ENCODE results near the gene MTMR6. TPM values are rescaled to one million over a fixed set of nuclear protein-coding genes. Genes with fewer than 3 reads are reported as not detected.

Gene MTMR6
- total RNA-seq, 2 donors from 2014 or later = 6.3 to 7.7 TPM

DNA sequence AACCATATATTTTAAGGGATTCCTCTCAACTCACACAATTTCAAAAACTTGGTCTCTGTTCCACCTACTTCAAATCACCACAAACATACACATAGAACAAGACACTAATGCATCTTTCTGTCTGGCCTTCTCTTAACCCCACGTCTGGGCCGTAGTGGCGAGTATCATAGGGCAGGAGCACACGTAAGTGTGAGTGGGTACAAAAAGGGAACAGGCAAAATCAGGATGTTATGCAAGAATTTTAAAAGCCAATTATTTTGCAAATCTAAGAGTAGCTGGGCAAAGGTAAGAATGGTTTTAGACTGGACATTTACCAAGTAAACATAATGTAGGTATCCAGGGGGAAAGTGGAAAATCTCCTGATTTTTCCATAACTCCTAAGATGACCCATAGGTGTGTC lies 35.1 kb downstream of the MTMR6 start:
- H3K27me3 ChIP-seq (ENCODE audit: control insufficient read depth, insufficient read depth, low read length, poor library complexity, severe bottlenecking) = no peaks in the 10 kb centered on the region
- Mint-ChIP-seq H3K27ac (no peak overlapping the region), H3K4me3 (no peak overlapping the region), H3K9me3 (no peaks in the 10 kb centered on the region), H3K36me3 (ENCODE audit: low read depth) (no peaks in the 10 kb centered on the region), H3K4me1 (no peaks in the 10 kb centered on the region), H3K27me3 (ENCODE audit: insufficient read depth) (no peaks in the 10 kb centered on the region)
- TF ChIP-seq, protein P1, sequence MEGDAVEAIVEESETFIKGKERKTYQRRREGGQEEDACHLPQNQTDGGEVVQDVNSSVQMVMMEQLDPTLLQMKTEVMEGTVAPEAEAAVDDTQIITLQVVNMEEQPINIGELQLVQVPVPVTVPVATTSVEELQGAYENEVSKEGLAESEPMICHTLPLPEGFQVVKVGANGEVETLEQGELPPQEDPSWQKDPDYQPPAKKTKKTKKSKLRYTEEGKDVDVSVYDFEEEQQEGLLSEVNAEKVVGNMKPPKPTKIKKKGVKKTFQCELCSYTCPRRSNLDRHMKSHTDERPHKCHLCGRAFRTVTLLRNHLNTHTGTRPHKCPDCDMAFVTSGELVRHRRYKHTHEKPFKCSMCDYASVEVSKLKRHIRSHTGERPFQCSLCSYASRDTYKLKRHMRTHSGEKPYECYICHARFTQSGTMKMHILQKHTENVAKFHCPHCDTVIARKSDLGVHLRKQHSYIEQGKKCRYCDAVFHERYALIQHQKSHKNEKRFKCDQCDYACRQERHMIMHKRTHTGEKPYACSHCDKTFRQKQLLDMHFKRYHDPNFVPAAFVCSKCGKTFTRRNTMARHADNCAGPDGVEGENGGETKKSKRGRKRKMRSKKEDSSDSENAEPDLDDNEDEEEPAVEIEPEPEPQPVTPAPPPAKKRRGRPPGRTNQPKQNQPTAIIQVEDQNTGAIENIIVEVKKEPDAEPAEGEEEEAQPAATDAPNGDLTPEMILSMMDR (conservative IDR thresholded peaks at IDR 0.05) = no peak
- DNase-seq = no peak
- H3K9me3 ChIP-seq (ENCODE audit: control insufficient read depth, low read length) = no peaks in the 10 kb centered on the region
- H3K4me1 ChIP-seq (ENCODE audit: control insufficient read depth, insufficient read depth, low read length) = no peaks in the 10 kb centered on the region
- 97 to 100% methylated on average over 4 of the region's 4 CpGs for WGBS, 2 experiments (ENCODE audit: insufficient coverage in 1 of 2, insufficient read length in 1 of 2)
- no peak overlapping the region for H3K9ac ChIP-seq (ENCODE audit: extremely low read depth, low read length, poor library complexity, severe bottlenecking)
- peaks cover 41% of the 10 kb centered on the region for H3K36me3 ChIP-seq (ENCODE audit: control insufficient read depth, insufficient read depth, low read length)
- no peak overlapping the region for H3K27ac ChIP-seq (ENCODE audit: low read depth, low read length)
- no peak overlapping the region for H3K4me3 ChIP-seq (ENCODE audit: low read length)

DNA sequence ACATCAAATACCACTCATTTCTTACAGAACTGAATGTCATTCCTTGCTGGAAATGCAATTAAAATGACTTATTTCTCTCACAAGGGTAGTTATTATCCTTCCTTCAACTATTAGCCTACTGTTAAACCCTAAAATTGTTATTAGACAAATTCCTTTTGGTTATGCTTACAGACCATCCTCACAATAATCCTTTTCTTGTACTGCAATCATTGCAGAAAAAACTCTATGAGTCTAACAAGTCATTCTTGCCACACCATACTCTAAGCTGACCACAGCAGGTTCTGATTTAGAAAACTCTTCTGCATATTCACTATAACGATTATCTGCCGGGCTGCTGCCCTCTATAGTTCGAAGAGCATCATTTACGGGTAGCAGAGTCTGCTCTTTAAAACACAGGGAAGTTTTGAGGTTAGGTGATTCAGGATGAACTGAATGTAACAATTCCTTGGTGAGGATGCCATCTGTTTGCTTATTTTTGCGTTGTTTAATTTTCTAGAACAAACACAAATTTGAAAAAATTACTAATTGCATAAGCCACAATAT lies 38.2 kb downstream of the MTMR6 start:
- H3K27ac Mint-ChIP-seq = no peak overlapping the region
- no peaks in the 10 kb centered on the region for H3K9me3 ChIP-seq (ENCODE audit: control insufficient read depth, low read length)
- no peak overlapping the region for H3K9ac ChIP-seq (ENCODE audit: extremely low read depth, low read length, poor library complexity, severe bottlenecking)
- H3K4me1 Mint-ChIP-seq = no peaks in the 10 kb centered on the region
- DNase-seq = peak; percentile 56
- H3K27ac ChIP-seq (ENCODE audit: low read depth, low read length) = no peak overlapping the region
- whole genome bisulfite sequencing, 2 experiments (ENCODE audit: insufficient coverage in 1 of 2, insufficient read length in 1 of 2) = 40% methylated on average over 4 of the region's 5 CpGs; no CpG with 5 or more reads in 1 of the 2 experiments
- H3K27me3 ChIP-seq (ENCODE audit: control insufficient read depth, insufficient read depth, low read length, poor library complexity, severe bottlenecking) = no peaks in the 10 kb centered on the region
- H3K36me3 Mint-ChIP-seq (ENCODE audit: low read depth) = peaks cover 10% of the 10 kb centered on the region
- TF ChIP-seq, protein P1 (conservative IDR thresholded peaks at IDR 0.05) = peak; percentile 83
- no peak overlapping the region for H3K4me3 Mint-ChIP-seq
- no peak overlapping the region for H3K4me3 ChIP-seq (ENCODE audit: low read length)
- no peaks in the 10 kb centered on the region for H3K27me3 Mint-ChIP-seq (ENCODE audit: insufficient read depth)
- peaks cover 31% of the 10 kb centered on the region for H3K36me3 ChIP-seq (ENCODE audit: control insufficient read depth, insufficient read depth, low read length)
- no peaks in the 10 kb centered on the region for H3K9me3 Mint-ChIP-seq
- H3K4me1 ChIP-seq (ENCODE audit: control insufficient read depth, insufficient read depth, low read length) = no peaks in the 10 kb centered on the region

DNA sequence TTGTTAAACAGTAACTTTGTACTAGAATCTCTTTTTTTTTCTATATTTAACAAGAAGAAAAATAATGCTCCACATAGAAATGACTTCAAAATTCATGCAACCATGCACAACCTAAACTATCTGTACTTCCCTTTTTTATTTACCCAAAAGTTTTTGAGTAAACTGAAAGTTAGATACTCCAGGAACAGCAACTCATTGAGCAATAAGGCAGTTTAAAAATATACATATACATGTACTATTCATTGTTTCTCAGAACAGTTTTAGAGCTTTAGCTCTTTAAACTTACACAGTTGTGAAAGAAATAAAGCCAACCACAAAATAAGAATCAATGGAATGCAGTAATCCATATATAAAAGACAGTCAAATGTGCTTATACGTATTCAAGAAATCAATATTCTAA lies 39.2 kb downstream of the MTMR6 start:
- Histone ChIP-seq H3K27me3 (ENCODE audit: control insufficient read depth, insufficient read depth, low read length, poor library complexity, severe bottlenecking) (no peaks in the 10 kb centered on the region), H3K36me3 (ENCODE audit: control insufficient read depth, insufficient read depth, low read length) (peaks cover 25% of the 10 kb centered on the region), H3K9ac (ENCODE audit: extremely low read depth, low read length, poor library complexity, severe bottlenecking) (no peak overlapping the region)

More for the DNA sequence above, 39.2 kb downstream of the MTMR6 start:
- no peaks in the 10 kb centered on the region for H3K27me3 Mint-ChIP-seq (ENCODE audit: insufficient read depth)
- peaks cover 14% of the 10 kb centered on the region for H3K36me3 Mint-ChIP-seq (ENCODE audit: low read depth)
- no peaks in the 10 kb centered on the region for H3K4me1 Mint-ChIP-seq
- no CpG with 5 or more reads among the region's 1 CpG for WGBS, 2 experiments (ENCODE audit: insufficient coverage in 1 of 2, insufficient read length in 1 of 2)
- Histone ChIP-seq H3K4me1 (ENCODE audit: control insufficient read depth, insufficient read depth, low read length) (no peaks in the 10 kb centered on the region), H3K27ac (ENCODE audit: low read depth, low read length) (no peak overlapping the region), H3K4me3 (ENCODE audit: low read length) (no peak overlapping the region), H3K9me3 (ENCODE audit: control insufficient read depth, low read length) (no peaks in the 10 kb centered on the region)
- no peak overlapping the region for H3K4me3 Mint-ChIP-seq
- H3K9me3 Mint-ChIP-seq = peaks cover 4% of the 10 kb centered on the region
- no peak for DNase-seq
- TF ChIP-seq, protein P1 (conservative IDR thresholded peaks at IDR 0.05) = no peak
- no peak overlapping the region for H3K27ac Mint-ChIP-seq
